HG03565 (cell line): Measurements from ENCODE around the gene CACNA2D3.

Experiments
- ATAC-seq: cut with Tn5 transposase; IDR thresholded peaks from one replicate; pipeline ENCODE4 v1.9.1; 2021; ENCODE audit warnings: mild to moderate bottlenecking, moderate library complexity; ENCODE audit not compliant: unreplicated experiment

CACNA2D3 gene

DNA sequence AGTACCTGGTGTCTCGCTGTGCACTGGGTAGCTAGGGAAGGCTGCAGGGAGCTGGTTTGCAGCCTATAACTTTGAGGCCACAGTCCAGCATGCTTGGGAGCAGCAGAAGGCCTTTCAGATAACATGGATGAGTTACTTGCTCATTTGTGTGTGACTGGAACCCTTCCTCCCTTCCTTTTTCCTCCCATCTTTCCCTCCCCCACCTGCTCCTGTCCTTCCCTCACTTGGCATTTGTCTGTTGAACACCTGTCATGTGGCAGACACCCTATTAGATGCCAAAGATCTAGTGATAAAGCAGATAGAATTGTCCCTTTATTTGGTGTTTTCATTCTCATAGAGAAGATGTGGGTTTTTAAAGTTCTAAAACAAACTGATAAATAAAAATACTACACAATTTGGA, 733.9 kb downstream of the CACNA2D3 start:
- no peak for ATAC-seq

GRCh38 chr3:54857343-54857742, 735.0 kb downstream of the CACNA2D3 start:
- no peak for ATAC-seq

DNA sequence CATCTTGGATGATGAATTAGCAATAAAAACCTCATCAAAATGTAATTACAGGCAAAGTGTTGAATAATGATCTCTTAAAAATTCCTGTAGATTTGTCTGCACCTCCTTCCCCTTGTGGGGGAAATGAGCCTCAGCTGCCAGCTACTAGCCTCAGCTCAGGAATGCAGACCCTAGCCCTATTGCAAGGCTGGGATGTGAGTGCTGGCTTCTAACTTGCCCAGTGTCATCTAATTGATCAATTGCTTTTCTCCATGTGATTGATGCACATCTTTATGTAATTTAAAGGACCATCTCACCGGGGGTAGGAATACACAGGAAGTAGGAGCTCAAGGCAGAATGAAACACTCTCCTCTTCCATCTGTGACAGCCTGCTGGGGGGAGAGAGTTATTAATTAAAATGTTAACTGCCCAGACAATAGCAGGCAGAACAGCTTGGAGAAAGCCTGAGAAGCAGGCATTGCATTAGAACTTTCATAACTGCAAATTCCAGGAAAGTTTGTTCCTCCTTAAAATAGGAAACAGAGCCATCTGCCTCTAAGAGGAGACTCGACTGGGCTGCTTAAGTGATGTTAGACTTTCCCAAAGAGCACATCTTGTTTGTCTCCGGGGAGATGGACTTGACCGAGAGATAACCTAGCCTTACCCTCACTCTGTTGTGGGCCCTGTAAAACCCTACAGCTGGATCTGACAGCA, 735.9 kb downstream of the CACNA2D3 start:
- no peak for ATAC-seq

DNA sequence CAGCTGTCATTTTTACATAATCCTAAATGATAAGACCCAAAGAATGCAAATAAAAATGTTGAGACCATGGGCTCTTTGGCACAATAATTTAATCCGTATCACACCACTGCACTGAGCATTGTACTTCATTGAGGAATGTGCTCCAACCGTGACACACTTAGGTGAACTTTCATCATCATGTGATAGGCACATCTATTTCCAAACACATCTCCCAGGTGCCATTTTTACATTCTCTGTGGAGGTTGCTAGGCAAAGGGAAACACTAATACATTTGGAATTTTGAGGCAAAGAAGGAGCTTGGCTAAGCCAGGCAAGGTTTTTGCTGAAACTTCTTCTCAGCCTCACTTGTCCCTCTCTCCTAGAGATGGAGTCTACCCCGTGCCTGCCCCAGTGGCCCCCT, 736.8 kb downstream of the CACNA2D3 start:
- ATAC-seq = no peak

GRCh38 chr3:54861248-54862067, 739.1 kb downstream of the CACNA2D3 start:
- ATAC-seq = no peak

DNA sequence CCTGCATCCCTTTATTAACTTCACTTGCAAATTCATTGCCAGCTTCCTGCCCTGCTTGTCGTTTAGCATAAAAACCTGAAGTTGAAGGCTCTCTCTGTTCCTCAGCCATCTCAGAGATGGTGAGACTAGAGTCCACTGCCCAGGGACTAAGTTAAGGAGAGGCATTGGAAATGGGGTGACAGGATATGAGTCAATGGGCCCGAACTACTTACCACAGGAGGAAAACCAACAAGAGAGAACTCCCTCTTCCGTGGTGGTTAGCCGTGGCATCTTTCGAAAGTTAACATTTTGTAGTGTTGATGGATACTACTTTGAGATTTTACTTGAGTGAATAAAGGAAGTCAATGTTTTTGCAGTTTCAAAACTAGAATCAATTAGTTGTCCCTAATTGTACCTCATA, 740.2 kb downstream of the CACNA2D3 start:
- no peak for ATAC-seq

GRCh38 chr3:54863366-54863765, 741.0 kb downstream of the CACNA2D3 start:
- no peak for ATAC-seq

DNA sequence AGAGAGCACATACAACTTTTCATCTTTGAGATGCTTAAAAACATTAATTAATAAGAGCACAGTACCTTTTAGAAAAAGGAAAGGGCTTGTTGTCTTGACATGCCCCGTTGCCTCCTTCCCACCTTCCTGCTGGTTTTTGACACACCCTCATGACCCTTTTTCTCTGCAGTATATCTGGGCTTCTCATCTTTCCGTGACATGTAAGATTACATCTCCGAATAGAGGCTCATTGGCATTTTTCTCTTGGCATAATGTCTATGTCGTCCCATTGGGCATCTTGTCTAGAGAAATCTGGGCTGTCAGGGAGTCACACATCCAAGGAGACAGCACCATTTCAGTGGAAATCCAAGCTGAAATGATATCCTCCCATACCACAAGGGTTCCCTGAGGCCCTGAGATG, 741.4 kb downstream of the CACNA2D3 start:
- ATAC-seq = no peak

GRCh38 chr3:54865316-54865715, 743.0 kb downstream of the CACNA2D3 start:
- no peak for ATAC-seq

DNA sequence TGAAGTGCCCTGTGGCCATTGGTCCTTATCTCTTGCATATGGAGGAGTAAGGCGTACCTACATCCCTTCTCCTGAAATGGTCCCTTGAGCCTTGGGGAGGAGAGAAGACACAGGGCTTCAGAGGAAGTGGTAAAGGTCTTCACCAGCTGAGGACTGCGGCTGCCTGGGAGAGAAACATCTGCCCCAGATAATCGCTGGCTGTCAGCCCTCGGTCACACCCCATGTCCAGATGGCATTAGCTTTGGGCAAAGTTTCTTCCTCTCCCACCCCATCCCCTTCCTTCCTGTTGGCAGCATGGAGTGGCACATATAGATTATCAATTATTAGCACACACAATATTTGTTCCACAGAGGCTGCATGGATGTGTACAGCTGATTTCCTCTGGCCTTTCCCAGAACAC, 743.9 kb downstream of the CACNA2D3 start:
- no peak for ATAC-seq

GRCh38 chr3:54870423-54870822, 748.1 kb downstream of the CACNA2D3 start:
- ATAC-seq = no peak

GRCh38 chr3:54871867-54872266, 749.5 kb downstream of the CACNA2D3 start:
- ATAC-seq = no peak

- ATAC-seq = no peak
These were observed 751.0 kb downstream of the CACNA2D3 start for GRCh38 chr3:54873059-54874010.

DNA sequence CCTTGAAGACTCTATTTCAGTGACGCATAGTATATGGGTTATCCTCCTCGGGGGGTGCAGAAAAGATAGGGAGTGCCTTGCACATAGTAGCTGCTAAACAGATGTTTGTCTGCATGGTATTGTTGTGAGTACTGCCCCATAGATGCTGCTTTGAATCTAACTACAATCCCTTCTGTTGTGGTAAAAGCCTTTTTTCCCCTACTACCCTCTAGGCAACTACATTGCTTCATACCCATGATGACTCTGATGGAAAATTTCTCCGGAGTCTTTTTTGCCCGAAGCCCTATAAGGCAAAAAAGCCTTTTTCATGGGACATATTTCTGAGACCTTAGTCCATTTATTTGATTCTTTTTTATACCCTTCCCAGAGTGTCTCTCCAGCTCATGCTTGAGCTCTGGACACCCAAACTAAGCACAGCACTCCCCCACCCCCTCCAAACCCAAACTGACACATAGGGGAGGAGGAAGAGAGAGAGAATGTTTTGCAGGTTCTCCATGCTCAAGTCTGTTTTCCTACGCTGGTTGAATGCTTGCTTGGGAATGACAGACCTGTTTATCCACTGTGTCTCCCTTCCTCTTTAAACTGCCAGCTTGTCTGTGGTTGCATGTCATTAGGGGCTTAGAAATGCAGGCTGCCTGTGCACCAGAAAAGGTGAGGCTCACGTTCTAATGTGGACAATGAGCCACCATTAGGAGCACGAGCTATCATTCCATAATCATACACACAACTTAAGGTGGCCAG, 752.6 kb downstream of the CACNA2D3 start:
- ATAC-seq = no peak

- no peak for ATAC-seq
These were observed 753.4 kb downstream of the CACNA2D3 start for GRCh38 chr3:54875596-54876268.

GRCh38 chr3:54876694-54877093, 754.3 kb downstream of the CACNA2D3 start:
- ATAC-seq = no peak

- no peak for ATAC-seq
These were observed 755.4 kb downstream of the CACNA2D3 start for GRCh38 chr3:54877730-54878129.

DNA sequence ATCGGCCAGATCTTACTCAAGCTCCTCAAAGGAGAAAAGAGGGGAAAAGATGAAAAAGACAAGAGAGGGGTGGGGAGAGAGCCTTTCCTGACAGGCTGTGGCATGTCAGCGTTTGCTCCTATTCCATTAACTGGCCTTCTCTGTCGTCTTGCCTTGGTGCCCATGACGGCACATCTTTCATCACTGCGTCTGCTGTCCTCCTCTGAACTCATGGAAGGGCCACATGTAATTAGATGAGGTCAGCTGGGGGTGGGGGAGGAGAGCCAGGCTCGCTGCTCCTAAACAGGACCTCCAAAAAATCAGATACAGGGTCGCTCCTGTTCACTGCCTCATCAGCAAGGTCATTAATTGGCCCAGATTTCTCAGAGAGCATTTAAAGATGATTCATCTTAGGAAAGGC, 755.8 kb downstream of the CACNA2D3 start:
- ATAC-seq = no peak

- ATAC-seq = no peak
These were observed 759.9 kb downstream of the CACNA2D3 start for GRCh38 chr3:54882129-54882833.
